C4-2B (cell line): ENCODE results near the gene LCN2.

Source experiments
- H3K27ac ChIP-seq: fragments of 450-650 bp; 2 replicates; pipeline ENCODE4 v1.5.1; 2017
- CTCF ChIP-seq: fragments of 450-650 bp; conservative IDR thresholded peaks from 2 replicates; pipeline ENCODE4 v1.5.1; 2017; ENCODE audit warnings: mild to moderate bottlenecking
- ZFX ChIP-seq: fragments of 450-650 bp; IDR thresholded peaks from 2 replicates; pipeline ENCODE4 v1.6.1; 2017

LCN2 gene

GRCh38 chr9:128121924-128122808, 27.1 kb upstream of the LCN2 start:
- no peak overlapping the region for H3K27ac ChIP-seq
- TF ChIP-seq ZFX, result no peak
- TF ChIP-seq CTCF, result no peak

- no peak for TF ChIP-seq CTCF
- no peak for TF ChIP-seq ZFX
- no peak overlapping the region for H3K27ac ChIP-seq
Measured at GRCh38 chr9:128122809-128123175, 26.5 kb upstream of the LCN2 start.

GRCh38 chr9:128123451-128124080, 25.7 kb upstream of the LCN2 start:
- H3K27ac ChIP-seq, result no peak overlapping the region
- TF ChIP-seq ZFX, result no peak
- TF ChIP-seq CTCF, result no peak

- H3K27ac ChIP-seq, result no peak overlapping the region
- TF ChIP-seq ZFX, result no peak
- no peak for TF ChIP-seq CTCF
Measured at GRCh38 chr9:128124451-128124850, 24.8 kb upstream of the LCN2 start.

GRCh38 chr9:128124873-128125579, 24.2 kb upstream of the LCN2 start:
- TF ChIP-seq CTCF, result peak; percentile 68
- TF ChIP-seq ZFX, result no peak
- H3K27ac ChIP-seq, result no peak overlapping the region

GRCh38 chr9:128125580-128126354, 23.5 kb upstream of the LCN2 start:
- peak overlapping the region; percentile 97; the same call in 1 of the 2 replicates for H3K27ac ChIP-seq
- no peak for TF ChIP-seq CTCF
- no peak for TF ChIP-seq ZFX
